ENCODE data around the gene ZXDA. TPM values are rescaled to one million over a fixed set of nuclear protein-coding genes. Genes with fewer than 3 reads are reported as not detected.

The ZXDA gene
- total RNA-seq, 1 experiment from 2014 or later = 4.9 TPM

DNA sequence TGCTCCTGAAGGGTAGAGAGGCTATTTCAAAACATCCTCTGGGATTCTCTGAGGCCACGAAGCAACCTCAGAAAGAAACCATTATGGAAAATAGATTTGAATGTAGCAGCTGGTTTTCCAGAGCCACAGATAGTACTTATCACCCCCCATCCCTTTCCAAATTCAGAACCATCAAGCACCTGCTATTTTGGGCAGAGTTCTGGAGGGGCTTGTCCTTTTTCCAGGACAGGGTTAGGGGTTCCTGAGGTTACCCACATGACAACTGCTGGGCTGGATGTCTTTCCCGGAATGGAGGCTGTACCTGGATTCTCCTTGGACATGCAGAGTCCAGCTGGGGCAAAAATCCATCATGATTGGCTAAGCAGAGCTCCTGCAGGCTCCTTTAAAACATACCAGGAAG is 22.0 kb upstream of the ZXDA start:
- intact Hi-C loops (cut with micrococcal nuclease) = loop anchor here (5.0 kb wide), 1 partner anchor 405 kb away; no protein-coding TSS in a partner anchor

DNA sequence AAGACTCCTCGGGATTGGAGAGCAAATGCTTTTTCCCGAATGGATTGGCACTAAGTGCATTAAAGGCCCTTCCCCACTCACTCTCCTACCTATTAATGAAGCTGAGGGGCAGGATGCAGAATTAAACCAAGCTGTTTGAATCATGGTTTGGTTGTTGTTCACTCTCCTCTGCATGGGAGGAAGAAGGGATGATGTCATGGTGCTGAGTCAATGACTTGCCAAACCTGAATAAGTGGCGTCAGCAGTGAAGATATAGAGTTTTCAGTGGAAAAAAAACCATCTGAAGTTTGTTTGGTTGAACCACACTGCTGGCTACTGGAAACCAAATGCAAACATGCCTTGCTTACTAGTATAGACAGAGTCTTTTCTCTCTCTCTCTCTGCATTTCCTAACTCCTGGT is 19.8 kb upstream of the ZXDA start:
- intact Hi-C loops (cut with micrococcal nuclease) = loop anchor here (5.0 kb wide), 1 partner anchor 403 kb away; no protein-coding TSS in a partner anchor
- ChIA-PET CTCF (interaction anchor here (0.5 to 5.8 kb wide), 10 partner anchors 10 to 774 kb away, joined by 3 to 62 read pairs (median 5); no protein-coding TSS in a partner anchor), POLR2A (no interaction called here)
- no peak overlapping the region for H3K27ac Mint-ChIP-seq (ENCODE audit: low read depth, unreplicated experiment)
- peaks cover 14% of the 10 kb centered on the region for H3K27me3 Mint-ChIP-seq (ENCODE audit: insufficient read depth, unreplicated experiment)
- BruUV-seq (replicated peaks) = no TSS peak
- H3K36me3 Mint-ChIP-seq (ENCODE audit: insufficient read depth, unreplicated experiment) = no peaks in the 10 kb centered on the region
- H3K4me3 Mint-ChIP-seq (ENCODE audit: unreplicated experiment) = no peak overlapping the region
- TF ChIP-seq, protein P1, sequence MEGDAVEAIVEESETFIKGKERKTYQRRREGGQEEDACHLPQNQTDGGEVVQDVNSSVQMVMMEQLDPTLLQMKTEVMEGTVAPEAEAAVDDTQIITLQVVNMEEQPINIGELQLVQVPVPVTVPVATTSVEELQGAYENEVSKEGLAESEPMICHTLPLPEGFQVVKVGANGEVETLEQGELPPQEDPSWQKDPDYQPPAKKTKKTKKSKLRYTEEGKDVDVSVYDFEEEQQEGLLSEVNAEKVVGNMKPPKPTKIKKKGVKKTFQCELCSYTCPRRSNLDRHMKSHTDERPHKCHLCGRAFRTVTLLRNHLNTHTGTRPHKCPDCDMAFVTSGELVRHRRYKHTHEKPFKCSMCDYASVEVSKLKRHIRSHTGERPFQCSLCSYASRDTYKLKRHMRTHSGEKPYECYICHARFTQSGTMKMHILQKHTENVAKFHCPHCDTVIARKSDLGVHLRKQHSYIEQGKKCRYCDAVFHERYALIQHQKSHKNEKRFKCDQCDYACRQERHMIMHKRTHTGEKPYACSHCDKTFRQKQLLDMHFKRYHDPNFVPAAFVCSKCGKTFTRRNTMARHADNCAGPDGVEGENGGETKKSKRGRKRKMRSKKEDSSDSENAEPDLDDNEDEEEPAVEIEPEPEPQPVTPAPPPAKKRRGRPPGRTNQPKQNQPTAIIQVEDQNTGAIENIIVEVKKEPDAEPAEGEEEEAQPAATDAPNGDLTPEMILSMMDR (IDR thresholded peaks at IDR 0.05; ENCODE audit: unreplicated experiment) = no peak
- peaks cover 5% of the 10 kb centered on the region for H3K4me1 Mint-ChIP-seq (ENCODE audit: insufficient read depth, unreplicated experiment)
- no peak for DNase-seq (ENCODE audit: unreplicated experiment)
- H3K9me3 Mint-ChIP-seq (ENCODE audit: unreplicated experiment) = no peaks in the 10 kb centered on the region

More for the DNA sequence above, 22.0 kb upstream of the ZXDA start:
- Mint-ChIP-seq H3K27me3 (ENCODE audit: insufficient read depth, unreplicated experiment) (peaks cover 14% of the 10 kb centered on the region), H3K27ac (ENCODE audit: low read depth, unreplicated experiment) (no peak overlapping the region), H3K4me1 (ENCODE audit: insufficient read depth, unreplicated experiment) (peaks cover 5% of the 10 kb centered on the region), H3K9me3 (ENCODE audit: unreplicated experiment) (no peaks in the 10 kb centered on the region), H3K36me3 (ENCODE audit: insufficient read depth, unreplicated experiment) (no peaks in the 10 kb centered on the region), H3K4me3 (ENCODE audit: unreplicated experiment) (no peak overlapping the region)
- no peak for DNase-seq (ENCODE audit: unreplicated experiment)
- no TSS peak for BruUV-seq (replicated peaks)
- CTCF ChIA-PET = interaction anchor here (0.7 to 2.4 kb wide), 3 partner anchors 14 to 110 kb away, joined by 3 to 9 read pairs (median 4); no protein-coding TSS in a partner anchor
- POLR2A ChIA-PET = no interaction called here
- TF ChIP-seq, protein P1 (IDR thresholded peaks at IDR 0.05; ENCODE audit: unreplicated experiment) = no peak

DNA sequence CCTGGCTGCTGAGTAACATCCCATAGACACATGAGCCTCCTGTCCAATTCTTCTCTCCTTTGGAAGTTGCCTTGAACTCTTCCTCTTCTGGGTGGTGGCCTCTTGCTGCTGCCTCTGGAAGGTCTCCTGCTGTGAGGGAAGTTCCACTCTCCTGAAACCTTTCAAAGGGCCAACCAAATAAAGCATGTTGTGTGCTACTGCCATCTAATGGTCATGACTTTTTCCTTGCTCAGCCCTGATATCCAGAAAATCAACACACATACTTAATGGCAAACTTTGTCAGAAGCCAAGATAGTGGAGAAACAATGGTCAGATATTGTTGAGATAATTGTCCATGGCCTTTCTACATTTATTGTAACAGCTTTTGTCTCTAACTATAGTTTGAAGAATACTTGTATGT is 19.1 kb upstream of the ZXDA start:
- Mint-ChIP-seq H3K27me3 (ENCODE audit: insufficient read depth, unreplicated experiment) (peaks cover 14% of the 10 kb centered on the region), H3K9me3 (ENCODE audit: unreplicated experiment) (no peaks in the 10 kb centered on the region), H3K4me3 (ENCODE audit: unreplicated experiment) (no peak overlapping the region), H3K36me3 (ENCODE audit: insufficient read depth, unreplicated experiment) (no peaks in the 10 kb centered on the region), H3K27ac (ENCODE audit: low read depth, unreplicated experiment) (no peak overlapping the region), H3K4me1 (ENCODE audit: insufficient read depth, unreplicated experiment) (peaks cover 5% of the 10 kb centered on the region)
- no TSS peak for BruUV-seq (replicated peaks)
- POLR2A ChIA-PET = no interaction called here
- TF ChIP-seq, protein P1 (IDR thresholded peaks at IDR 0.05; ENCODE audit: unreplicated experiment) = peak; percentile 33
- peak; percentile 40 for DNase-seq (ENCODE audit: unreplicated experiment)
- intact Hi-C loops (cut with micrococcal nuclease) = loop anchor here (1.0 to 5.0 kb wide), 2 partner anchors 108 to 347 kb away; no protein-coding TSS in a partner anchor
- CTCF ChIA-PET = interaction anchor here (0.5 to 5.8 kb wide), 17 partner anchors 9 to 645 kb away, joined by 3 to 62 read pairs (median 4); no protein-coding TSS in a partner anchor

DNA sequence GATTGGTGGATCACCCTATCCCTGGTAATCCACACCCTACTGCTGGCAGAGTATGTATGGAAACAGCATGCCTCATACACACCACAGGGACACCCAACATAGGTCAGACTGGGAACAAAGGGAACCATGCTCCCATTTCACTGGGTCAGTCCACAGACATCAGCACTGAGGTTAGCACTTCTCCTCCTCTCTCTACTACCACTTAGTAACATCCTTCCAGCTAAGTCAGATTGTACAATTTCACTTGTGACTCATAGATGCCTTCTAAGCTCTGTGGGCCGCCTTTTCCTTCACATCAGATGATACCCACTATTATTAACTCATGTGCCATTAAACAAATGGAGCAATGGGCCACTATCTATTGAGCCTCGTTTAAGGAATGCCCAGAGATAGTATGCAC is 15.5 kb upstream of the ZXDA start:
- no peak overlapping the region for H3K27ac Mint-ChIP-seq (ENCODE audit: low read depth, unreplicated experiment)
- TF ChIP-seq, protein P1 (IDR thresholded peaks at IDR 0.05; ENCODE audit: unreplicated experiment) = no peak
- ChIA-PET POLR2A (no interaction called here), CTCF (interaction anchor here (5.8 kb wide), 1 partner anchor 105 kb away, joined by 62 read pairs; no protein-coding TSS in a partner anchor)
- H3K4me3 Mint-ChIP-seq (ENCODE audit: unreplicated experiment) = no peak overlapping the region
- H3K27me3 Mint-ChIP-seq (ENCODE audit: insufficient read depth, unreplicated experiment) = peaks cover 38% of the 10 kb centered on the region
- DNase-seq (ENCODE audit: unreplicated experiment) = no peak
- no peaks in the 10 kb centered on the region for H3K9me3 Mint-ChIP-seq (ENCODE audit: unreplicated experiment)
- H3K4me1 Mint-ChIP-seq (ENCODE audit: insufficient read depth, unreplicated experiment) = peaks cover 5% of the 10 kb centered on the region
- intact Hi-C loops (cut with micrococcal nuclease) = loop anchor here (5.0 kb wide), 1 partner anchor 344 kb away; no protein-coding TSS in a partner anchor
- no peaks in the 10 kb centered on the region for H3K36me3 Mint-ChIP-seq (ENCODE audit: insufficient read depth, unreplicated experiment)
- BruUV-seq (replicated peaks) = no TSS peak

All from MCF 10A (cell line).